ENCODE results near the gene KIF2C.
A peak's percentile ranks its signal among the peaks of the same experiment; 100 is the strongest.
"Not testable (repeated sequence)": the region's sequence is repeated elsewhere in the genome, so short reads cannot be mapped to it uniquely, and the experiment has no call there.

Gene KIF2C

DNA sequence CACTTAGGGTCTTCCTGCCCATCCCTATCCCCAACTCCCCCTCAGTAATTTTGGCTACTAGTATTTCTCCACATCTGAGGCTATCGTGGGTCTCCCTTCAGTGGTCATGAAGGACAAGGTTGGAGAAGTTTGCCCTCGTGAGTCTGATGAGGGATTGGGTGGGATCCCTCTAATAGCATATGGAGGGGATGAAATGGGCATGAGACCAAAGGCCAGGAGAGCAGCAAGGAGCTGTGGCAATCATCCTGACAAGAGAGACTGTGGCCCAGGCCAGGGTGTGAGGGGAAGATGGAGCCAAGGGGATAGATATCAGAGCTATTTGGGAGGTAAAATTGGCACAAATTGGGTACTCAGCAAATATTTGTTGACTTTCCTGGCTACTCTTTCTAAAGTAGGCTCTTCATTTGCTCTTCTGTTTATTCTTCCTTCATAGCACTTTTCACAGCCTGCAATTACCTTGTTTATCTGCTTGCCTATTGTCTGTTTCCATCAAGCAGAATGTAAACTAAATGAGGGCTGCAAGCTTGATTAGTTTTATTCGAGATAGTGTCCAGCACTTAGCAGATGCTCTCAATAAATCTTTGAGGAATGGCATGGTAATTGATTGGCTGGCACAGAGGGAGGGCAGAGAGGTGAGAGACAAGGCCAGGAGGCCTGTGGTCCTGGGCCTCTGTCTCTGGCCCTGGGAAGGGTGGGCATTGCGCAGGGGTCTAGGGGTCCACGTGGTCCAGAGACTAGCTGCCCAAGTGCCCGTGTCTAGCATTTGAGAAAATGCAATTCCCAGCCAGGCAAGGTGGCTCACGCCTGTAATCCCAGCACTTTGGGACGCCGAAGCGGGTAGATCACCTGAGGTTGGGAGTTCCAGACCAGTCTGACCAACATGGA is 59.1 kb downstream of the KIF2C start:
- no peak for DNase-seq

DNA sequence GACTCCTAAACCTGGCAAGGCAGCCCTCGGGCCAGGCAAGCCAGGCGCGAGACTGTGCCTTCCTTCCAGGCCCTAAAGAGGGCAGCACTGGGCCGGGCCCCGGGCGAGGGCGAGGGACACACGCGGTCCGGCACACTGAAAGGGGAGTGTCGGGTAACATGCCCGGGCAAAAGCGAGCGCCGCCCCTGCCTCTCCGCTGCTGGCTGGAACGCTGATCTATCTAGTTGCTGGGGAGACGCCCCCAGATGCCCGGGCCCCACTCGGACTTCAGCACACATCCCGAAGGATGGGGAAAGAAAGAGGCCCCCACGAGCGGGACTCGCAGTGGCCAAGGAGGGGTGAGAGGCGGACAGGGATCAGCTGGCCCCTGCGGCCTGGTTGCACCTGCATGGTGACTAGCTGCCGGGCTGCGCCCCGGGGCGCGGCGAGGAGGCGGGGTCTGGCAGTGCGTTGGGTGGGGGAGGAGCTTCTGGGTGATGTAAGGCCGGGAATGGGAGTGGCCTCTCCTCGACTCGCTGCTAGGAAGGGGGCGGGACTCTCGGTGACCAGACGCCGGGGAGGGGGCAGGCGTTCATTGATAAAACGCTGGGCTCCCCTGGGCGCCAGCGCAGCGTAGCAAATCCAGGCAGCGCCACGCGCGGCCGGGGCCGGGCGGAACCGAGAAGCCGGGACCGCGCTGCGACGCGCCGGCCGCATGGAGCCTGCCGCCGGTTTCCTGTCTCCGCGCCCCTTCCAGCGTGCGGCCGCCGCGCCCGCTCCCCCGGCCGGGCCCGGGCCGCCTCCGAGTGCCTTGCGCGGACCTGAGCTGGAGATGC is 60.3 kb downstream of the KIF2C start, which contains the start of gene PLK3:
Gene PLK3, plus strand, starts transcription at position 608 of the 815 bp plus-strand sequence. Its CDS starts 87 bp downstream, at position 695.
- DNase-seq: peak; percentile 98 to 99

DNA sequence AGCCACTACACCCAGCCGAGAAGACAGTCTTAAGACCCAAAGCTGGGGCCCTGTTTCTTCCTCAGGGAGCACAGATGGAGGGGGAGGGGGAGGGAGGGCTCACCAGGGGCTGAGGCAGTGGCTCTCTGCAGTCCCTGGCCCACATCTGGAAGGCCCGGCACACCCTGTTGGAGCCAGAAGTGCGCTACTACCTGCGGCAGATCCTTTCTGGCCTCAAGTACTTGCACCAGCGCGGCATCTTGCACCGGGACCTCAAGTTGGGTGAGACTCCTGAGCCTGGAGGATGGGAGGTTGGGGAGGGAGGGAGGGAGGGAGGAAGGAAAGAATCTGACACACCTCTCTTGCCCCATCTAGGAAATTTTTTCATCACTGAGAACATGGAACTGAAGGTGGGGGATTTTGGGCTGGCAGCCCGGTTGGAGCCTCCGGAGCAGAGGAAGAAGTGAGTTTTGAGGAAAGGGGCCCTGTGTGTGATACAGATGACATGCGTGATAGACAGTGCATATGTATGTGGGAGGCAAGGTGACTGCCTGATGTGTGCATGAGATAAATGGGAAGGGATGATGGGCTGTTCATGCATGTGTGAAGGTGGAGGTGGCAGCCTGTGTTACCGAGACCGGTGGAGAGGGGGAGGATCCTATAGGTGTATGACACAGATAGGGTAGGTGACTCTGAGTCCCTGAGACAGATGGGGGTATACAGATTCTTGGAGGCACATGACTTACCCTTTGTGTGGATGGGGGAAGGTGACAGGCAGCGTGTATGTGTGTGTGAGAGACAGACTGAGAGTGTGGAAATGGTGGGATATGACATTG is 62.1 kb downstream of the KIF2C start:
- DNase-seq: peak; percentile 60 to 61

DNA sequence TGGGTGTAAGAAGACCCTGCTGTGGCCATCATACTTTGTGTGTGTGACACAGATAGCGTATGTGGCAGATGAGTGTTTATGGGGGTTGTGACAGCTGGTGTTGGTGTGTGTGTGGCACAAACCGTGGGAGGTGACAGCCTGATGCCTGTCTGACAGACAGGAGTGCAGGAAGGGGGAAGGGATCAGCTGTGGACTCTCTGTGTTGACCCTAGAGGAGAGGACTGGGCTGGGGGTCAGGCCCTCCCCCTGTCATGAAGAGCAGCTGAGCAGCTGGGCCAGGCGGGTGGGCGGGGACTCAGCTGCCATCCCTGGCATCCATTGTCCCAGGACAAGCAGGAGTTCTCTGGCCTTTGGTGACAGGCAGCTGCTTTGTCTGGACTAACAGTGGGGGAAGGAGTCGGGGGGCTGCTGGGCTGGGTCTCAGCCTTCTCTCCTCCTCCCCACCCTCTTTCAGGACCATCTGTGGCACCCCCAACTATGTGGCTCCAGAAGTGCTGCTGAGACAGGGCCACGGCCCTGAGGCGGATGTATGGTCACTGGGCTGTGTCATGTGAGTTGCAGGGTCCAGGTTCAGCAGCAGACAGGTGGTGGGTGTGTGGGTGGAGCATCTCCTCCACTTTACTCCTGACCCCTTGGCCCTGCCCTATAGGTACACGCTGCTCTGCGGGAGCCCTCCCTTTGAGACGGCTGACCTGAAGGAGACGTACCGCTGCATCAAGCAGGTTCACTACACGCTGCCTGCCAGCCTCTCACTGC is 62.8 kb downstream of the KIF2C start:
- no peak for DNase-seq

DNA sequence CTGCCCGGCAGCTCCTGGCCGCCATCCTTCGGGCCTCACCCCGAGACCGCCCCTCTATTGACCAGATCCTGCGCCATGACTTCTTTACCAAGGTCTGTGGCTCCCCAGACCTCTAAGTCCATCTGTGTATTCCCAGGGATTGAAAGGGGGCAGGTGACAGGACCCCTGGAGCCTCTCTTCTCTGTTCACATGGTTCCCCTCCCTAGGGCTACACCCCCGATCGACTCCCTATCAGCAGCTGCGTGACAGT is 63.4 kb downstream of the KIF2C start:
- no peak for DNase-seq

DNA sequence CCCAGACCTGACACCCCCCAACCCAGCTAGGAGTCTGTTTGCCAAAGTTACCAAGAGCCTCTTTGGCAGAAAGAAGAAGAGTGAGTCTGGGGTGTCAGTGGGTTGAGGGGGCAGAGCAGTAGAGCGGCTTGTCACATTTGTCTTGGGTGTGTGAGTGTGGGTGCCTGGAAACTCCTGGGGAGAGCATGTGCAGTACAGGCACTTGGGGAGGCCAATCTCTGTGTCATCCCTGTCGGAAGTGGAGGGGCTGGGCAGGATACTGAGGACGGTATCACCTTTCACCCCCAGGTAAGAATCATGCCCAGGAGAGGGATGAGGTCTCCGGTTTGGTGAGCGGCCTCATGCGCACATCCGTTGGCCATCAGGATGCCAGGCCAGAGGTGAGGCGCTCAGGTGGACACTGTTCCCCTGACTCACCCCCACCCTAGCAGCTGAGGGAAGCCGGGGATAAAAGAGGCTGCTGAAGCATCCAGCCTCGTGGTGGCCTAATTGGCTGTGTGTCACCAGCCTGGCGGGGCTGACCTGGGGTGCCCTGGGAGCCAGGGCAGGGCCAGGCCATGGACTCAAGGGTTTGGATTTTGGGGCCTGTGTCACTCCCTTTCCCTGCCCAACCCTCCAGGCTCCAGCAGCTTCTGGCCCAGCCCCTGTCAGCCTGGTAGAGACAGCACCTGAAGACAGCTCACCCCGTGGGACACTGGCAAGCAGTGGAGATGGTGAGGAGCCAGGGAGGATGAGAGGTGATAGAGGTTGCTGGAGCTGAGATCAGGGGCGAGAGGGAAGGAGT is 63.9 kb downstream of the KIF2C start:
- no peak for DNase-seq

DNA sequence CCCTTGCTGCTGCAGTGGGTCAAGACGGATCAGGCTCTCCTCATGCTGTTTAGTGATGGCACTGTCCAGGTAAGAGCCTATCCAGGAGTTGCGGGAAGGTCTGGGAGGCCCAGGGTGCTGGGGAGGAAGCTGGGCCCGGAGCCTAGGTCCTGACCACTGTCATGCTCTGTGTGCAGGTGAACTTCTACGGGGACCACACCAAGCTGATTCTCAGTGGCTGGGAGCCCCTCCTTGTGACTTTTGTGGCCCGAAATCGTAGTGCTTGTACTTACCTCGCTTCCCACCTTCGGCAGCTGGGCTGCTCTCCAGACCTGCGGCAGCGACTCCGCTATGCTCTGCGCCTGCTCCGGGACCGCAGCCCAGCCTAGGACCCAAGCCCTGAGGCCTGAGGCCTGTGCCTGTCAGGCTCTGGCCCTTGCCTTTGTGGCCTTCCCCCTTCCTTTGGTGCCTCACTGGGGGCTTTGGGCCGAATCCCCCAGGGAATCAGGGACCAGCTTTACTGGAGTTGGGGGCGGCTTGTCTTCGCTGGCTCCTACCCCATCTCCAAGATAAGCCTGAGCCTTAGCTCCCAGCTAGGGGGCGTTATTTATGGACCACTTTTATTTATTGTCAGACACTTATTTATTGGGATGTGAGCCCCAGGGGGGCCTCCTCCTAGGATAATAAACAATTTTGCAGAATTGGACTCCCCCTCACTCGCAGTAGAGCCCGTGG is 65.8 kb downstream of the KIF2C start:
- DNase-seq: peak in 1 of 2 experiments; percentile 29

DNA sequence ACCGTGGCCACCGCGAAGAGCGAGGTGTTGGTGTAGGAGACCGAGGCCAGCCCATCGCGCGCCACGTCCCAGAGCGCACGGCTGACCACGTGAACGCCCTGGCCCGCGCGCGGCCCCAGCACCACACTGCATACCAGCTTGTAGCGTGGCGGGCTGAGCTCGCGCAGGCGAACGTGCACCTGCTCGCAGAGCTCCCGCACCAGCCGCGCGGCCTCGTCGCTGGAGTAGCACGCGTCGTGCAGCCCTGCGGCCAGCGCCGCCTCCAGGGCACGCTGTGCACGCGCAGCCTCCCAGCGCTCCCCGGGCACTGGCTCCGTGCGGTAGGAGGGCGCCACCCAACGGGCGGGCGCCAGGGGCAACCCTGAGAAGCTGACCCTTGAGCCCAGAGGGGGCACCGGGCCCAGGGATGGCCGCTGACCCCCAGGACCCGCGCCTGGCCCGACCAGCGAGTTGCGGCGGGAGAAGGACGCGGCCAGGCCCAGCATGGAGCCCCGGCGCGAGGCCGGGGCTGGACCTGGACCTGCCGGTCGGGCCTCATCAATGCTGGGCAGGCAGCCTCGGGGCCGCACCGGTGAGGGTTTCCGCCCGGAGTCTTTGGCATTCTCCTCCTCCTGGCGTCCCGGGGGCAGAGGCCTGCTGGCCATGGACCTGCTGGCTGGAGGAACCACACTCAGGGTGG is 66.5 kb downstream of the KIF2C start:
- no peak for DNase-seq

DNA sequence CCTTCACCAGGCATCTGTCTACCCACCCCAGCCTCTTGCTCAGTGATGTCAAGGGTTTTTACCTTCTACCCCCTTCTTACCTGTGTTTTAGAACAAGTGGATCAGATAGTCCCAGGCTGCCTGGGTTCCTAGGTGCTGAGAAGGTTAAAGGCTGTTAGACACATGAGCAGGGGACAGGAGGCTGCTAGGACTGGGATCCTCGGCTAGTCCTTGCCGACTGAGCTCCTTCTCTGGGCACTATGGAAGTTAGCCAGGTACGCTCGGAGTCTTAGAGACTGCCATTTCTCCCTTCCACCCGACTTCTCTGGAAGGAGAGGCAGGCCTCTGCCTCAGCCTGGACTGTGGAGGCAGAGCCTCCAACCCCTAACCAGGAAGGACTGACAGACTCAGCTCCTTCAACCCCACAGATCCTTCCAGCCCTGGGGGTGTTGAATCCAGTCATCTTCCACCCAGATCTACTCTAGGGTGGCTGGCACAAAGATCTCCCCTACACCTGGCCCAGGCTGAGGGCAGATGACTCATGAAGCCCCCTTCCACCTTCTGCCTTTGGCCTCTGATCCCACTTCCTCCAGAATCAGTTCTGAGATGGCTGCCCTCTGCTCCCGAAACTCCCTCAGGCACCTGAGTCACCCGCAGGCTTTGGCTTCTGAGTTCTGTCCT is 67.2 kb downstream of the KIF2C start, which contains the start of gene DYNLT4:
Gene DYNLT4, minus strand, starts transcription at position 648 of the 660 bp plus-strand sequence. CDS start 683 bp downstream, outside the sequence.
- no peak for DNase-seq

DNA sequence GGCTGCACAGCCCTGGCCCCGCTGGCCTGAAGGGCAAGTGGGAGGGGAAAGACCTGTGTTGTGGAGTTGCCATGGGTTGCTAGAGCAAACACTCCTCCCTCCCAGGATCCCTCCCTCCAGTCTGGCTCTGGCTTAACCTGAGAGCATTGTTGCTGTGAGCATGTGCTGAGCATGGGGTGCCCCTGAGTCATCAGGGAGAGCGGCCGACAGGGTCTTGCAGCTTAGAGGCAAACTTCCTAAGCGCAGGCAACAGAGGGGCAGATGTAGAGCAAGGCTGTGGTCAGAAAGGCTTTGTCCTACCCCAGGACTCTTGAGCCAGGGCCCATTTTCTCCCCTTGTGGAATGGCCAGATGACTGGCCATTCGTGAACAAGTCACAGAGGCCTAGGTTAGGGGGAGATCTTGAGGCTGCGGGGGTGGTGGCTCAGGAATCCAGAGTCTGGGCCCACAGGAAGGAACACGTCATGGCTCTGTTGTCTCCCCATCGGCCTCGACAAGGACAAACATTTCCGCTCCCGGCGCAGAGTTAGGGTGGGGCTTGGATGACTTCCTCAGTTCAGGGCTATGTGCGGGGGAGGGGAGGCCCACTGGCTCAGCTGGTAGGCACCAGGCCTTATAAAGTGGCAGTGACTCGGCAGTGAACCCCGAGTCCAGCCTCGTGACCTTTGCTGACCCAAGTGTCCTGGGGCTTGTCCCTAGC is 67.9 kb downstream of the KIF2C start:
- peak; percentile 93 to 94 for DNase-seq

DNA sequence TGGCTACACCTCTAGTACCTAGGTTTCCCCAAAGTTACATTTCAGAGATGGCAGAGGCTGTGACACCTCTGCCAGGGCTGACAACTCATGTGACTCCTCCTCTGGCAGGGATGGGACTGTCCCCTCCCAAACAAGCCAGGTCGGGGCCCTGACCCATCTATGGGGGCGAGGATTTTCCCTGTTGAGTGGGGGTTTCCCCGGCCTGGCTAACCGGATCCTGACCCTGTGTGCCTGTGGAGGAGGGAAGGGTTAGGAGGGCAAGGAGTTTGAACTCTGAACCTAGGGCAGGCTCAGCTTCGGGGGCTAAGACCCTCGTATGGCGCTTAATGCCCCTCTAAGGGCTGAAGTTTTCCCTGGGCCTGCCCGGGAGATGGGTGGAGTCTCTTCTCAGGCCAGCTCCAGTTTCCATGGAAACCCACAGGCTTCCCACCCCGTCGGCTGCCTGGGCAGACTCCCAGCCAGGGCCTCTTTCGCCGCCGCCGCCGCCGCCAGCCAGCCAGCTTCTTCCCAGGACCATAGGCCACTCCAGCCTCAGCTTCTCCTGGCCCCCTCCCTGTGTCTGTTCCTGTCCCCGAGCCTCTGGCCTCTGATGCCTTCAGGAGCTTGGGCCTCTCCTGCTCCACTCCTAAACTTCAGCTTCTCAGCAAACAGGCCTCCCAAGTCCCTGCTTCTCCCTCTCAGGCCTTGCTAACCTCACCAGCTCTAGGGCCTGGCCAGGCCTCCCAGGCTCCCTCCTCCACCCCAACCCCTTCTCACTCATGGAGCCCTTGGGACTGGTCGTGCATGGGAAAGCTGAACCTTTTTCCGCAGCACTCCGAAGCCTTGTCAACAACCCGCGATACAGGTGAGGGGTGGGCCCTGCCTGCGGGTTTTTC is 68.7 kb downstream of the KIF2C start, which contains the start of gene BTBD19:
Gene BTBD19, plus strand, starts transcription at position 461 of the 875 bp plus-strand sequence. Its CDS starts 298 bp downstream, at position 759.
- DNase-seq: peak; percentile 89 to 90

DNA sequence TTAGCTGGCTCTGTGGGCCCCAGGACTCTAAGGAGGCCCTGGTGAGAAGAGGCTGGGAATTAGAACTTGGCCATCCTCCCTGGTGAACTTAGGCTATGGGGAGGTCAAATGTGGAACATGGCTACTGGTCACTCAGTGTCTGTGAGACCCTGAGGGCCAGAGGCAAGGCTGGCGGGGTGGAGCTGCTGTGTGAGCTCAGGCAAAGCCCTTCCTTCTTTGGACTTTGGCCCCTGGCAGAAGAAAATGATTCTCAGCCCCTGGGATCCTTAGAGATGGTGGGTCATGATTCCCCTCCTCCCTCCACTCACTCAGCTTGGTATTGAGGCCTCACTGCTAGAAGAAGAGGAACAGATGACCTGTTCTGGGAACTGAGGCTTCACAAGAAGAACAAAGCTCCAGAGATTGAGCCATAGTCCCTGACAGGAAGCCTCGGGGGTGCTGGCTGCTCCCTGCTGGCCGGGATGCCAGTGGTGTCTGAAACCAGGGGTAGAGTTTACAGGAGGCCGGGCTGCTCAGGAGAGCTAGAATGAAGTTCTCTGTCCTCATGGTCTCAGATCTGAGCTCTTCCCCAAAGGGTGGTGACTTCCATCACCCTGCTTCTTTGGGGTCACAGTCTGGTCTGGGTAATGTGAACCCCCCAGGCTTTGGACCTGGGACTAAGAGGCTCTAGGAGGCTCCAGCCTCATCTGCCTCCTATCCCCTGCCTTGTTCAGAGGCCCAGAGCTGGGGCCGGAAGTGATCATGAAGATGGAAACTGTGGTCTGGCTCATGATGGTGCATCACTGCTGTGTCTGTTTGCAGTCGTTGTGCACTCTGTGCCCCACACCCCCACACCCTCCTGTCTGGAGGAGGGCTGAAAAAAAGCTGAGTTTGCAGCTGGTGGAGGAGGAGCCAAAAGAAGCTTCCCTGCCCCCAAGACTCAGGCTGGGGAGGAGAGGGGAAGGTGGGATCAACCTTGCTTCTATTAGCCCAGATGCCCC is 69.6 kb downstream of the KIF2C start:
- DNase-seq: peak; percentile 88 to 90

DNA sequence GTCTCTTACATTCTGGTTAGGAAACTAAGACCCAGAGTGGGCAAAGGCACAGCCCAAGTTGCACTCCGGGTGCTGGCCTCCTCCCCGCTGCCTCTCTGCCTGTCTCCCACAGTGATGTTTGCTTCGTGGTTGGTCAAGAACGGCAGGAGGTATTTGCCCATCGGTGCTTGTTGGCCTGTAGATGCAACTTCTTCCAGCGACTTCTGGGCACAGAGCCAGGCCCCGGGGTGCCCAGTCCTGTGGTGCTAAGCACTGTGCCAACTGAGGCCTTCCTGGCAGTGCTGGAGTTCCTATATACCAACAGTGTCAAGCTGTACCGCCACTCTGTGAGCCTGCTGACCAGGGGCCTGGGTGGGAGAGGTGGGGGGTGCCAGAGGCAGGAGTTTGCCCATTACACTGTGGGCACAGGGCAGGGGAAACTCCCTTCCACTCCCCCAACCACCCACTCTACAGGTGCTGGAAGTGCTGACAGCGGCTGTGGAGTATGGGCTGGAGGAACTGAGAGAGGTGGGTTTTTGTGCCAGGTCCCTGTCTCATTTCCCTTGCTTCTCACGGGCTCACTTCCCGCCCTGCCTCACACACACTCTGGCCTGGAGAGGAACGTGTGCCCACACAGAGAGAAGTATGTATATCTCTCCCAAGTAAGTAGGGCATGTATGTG is 70.6 kb downstream of the KIF2C start:
- DNase-seq: peak; percentile 64 to 66

DNA sequence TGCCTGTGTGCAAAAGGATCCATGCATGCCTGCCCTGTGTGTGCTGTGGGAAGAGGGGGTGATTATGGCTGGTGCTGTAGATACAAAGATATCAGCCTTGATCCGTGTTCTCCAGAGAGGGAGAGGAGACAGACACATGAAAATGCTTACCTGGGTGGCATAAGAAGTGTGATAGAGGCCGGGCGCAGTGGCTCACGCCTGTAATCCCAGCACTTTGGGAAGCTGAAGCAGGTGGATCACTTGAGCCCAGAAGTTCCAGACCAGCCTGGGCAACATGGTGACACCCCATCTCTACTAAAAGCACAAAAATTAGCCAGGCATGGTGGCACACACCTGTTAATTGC is 71.1 kb downstream of the KIF2C start:
- DNase-seq: not testable (repeated sequence)

DNA sequence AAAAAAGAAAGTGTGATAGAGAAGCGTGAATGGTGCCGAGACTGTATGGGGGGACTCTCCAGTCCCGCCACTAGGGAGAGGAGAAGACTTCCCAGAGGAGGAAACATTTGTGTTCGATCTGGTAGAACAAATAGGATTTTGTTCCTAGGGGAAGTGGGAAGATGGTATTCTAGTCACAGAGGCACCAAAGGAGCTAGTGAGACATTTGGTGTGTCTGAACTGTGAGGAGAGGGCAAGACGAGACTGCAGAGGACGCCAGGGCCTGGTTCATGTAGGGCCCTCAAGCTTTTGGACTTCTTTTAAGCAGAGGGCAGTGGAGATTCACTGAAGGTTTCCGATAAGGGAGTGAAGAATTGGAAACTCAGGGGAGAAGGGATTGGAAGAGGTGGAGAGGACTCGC is 71.6 kb downstream of the KIF2C start:
- DNase-seq: no peak

Measured in activated T-cell treated with anti-CD3 and anti-CD28 coated beads, Interleukin-2, amount 50 U/mL, for 48 hours (primary cell).